HG03095 (cell line): ENCODE data around the gene PITHD1.
"Not testable (repeated sequence)": the region's sequence is repeated elsewhere in the genome, so short reads cannot be mapped to it uniquely, and the experiment has no call there.

Experiments used
- ATAC-seq: cut with Tn5 transposase; IDR thresholded peaks from one replicate; pipeline ENCODE4 v1.9.1; 2021; ENCODE audit warnings: moderate library complexity; ENCODE audit not compliant: unreplicated experiment

Gene PITHD1

DNA sequence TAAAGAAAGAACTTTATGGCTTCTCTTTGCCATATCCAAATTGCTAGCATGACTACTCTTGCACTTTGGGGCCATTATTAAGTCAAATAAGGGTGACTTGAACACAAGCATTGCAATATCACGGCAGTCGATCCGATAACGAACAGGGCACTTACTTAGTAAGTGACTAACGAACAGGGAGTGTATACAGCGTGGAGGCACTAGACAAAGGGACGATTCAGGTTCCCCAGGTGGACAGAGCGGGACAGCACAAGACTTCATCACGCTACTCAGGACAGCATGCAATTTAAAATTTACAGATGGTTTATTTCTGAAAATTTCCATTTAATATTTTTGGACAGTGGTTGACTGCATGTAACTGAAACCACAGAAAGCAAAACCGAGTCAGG lies 5.4 kb upstream of the PITHD1 start:
- ATAC-seq, result no peak

DNA sequence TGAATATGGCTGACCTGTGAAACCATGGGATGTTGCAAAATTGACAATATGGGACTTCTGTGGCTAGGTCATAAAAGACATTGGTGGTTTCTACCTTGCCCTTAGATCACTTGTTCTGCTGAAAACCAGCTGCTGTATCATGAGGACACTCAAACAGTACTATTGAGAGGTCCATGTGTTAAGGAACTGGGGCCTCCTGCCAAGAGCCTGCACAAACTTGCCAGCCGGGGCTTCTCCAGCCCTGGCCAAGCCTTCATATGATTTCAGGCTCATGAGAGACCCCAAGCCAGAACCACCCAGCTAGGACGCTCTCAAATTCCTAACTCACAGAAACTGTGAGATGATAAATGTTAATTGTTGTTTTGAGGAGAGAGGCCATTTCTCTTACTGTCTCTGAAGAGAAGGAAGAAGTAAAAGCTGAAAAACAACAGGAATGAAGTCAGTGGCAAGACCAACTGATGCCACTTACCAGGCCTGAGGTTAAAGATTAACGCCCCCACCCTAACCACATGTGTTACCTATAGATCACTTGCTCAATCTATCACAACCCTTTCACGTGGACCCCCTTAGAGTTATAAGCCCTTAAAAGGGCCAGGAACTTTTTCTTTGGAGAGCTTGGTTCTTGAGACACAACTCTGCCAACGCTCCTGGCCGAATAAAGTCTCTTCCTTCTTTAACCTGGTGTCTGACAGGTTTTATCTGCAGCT lies 3.9 kb upstream of the PITHD1 start:
- no peak for ATAC-seq

- no peak for ATAC-seq
Measured at GRCh38 chr1:23776217-23776616, 2.0 kb upstream of the PITHD1 start.

DNA sequence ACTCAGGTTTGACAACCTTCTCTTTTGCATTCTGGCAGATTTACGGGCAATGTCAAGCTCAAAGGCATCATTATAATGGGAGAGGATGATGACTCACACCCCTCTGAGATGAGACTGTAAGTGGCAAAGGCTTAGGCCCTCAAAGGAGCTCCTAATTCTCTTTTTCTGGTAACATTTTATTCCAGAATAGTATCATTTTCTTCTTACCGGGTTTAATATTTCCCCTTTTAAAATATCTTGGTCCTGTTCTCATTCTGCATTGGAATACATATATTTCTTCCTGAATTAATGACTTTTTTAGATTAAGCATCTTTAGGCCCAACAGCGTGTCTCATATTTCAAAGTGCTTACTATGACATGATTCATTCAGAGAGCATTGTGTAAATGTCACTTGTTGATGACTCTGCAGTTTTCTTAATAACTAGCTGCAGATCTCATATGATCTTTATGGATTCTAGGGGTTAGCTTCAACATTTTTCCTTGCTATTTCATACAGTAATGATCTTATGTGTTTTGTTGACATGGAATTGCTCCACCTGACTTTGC lies 1.7 kb downstream of the PITHD1 start:
- no peak for ATAC-seq

DNA sequence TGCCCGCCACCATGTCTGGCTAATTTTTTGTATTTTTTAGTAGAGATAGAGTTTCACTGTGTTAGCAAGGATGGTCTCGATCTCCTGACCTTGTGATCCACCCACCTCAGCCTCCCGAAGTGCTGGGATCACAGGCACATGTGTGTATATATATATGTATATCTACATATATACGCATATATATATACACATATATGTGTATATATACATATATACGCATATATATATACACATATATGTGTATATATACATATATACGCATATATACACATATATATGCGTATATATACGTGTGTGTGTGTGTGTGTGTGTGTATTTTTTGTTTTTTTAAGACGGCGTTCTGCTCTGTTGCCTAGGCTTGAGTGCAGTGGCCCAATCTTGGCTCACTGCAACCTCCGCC lies 4.9 kb downstream of the PITHD1 start:
- not testable (repeated sequence) for ATAC-seq

GRCh38 chr1:23784846-23785245 lies 6.6 kb downstream of the PITHD1 start:
- ATAC-seq, result no peak

- no peak for ATAC-seq
Measured at GRCh38 chr1:23787701-23788100, 9.5 kb downstream of the PITHD1 start.

DNA sequence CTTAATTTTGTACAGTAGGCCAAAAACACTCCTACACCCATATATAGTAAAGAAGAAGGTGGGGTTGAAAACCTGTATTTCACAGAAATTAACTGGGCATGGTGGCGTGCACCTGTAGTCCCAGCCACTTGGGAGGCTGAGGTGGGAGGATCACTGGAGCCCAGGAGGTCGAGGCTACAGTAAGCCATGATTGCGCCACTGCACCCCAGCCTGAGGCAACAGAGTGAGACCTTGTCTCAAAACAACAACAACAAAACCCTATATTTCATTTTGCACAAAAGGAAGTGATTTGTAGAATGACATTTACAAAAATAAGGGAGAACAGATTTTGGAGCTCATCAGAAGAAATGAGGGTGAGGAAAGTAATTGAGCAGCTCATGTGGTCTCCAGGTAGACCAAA lies 10.5 kb downstream of the PITHD1 start:
- ATAC-seq, result no peak

GRCh38 chr1:23790696-23791515 lies 12.7 kb downstream of the PITHD1 start, which contains the start of gene LYPLA2:
LYPLA2 (plus strand) TSS chr1:23791145; CDS start chr1:23792683, 1,538 bp downstream.
- peak; percentile 77 for ATAC-seq

GRCh38 chr1:23791516-23792047 lies 13.4 kb downstream of the PITHD1 start:
- no peak for ATAC-seq

GRCh38 chr1:23792151-23792945 lies 14.1 kb downstream of the PITHD1 start:
- ATAC-seq, result no peak

GRCh38 chr1:23793018-23793781 lies 15.0 kb downstream of the PITHD1 start:
- ATAC-seq, result no peak

- no peak for ATAC-seq
Measured at GRCh38 chr1:23793861-23794731, 15.9 kb downstream of the PITHD1 start.

DNA sequence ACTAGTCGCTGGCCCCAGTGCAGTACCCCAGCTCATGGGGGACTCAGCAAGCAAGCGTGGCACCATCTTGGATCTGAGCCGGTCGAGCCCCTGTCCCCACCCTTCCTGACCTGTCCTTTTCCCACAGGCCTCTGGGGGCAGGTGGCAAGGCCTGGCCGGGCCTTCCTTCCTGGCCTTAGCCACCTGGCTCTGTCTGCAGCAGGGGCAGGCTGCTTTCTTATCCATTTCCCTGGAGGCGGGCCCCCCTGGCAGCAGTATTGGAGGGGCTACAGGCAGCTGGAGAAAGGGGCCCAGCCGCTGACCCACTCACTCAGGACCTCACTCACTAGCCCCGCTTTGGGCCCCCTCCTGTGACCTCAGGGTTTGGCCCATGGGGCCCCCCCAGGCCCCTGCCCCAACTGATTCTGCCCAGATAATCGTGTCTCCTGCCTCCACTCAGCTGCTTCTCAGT lies 16.5 kb downstream of the PITHD1 start:
- not testable (repeated sequence) for ATAC-seq

DNA sequence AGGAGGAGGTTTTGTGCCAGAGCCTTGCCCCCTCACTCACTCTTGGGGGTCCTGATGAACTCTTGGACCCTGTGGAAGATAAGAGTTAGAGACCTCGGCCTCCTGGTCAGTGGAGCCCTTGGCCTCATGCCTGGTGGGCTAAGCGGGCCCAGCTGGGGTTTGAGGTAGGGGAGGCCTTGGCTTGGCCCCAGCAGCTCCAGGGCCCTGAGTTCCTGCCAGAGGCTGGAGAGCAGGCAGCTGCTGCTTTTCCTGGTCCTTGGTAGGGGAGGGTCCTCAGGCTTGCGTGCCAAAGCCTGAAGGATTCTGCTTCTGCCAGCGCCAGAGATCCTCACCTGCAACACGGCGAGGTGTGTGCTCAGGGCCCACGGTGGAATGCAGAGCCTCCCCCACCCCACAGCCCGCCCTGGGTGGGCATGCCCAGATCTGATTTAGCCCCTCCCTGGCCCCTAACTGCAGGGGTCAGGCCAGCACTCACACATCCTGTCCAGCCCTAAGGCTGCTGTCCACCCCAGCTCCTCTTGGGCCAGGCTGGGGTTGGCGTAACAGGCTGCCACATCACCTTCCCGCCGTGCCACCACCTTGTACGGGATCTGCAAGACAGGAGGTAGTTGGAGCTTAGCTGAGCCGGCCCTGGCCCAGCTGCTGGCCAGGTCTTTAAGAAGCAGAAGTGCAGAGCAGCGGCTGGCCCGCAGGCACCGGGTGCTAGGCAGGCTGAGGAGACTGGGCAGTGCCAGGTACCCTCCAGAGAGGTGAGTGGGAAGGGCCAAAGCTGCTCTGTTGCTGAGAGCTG lies 17.7 kb downstream of the PITHD1 start:
- ATAC-seq, result no peak

- no peak for ATAC-seq
Measured at GRCh38 chr1:23796466-23797271, 18.5 kb downstream of the PITHD1 start.
